Neural cell (in vitro differentiated cells): ENCODE measurements around the gene PRR5L.

Experiments
- EP300 ChIP-seq: fragments of 450-650 bp; conservative IDR thresholded peaks from 2 replicates; pipeline ENCODE4 v1.6.1; 2014; ENCODE audit warnings: antibody characterized with exemption, mild to moderate bottlenecking, moderate library complexity; ENCODE audit not compliant: poor library complexity, severe bottlenecking
- EZH2 ChIP-seq: fragments of 200-600, 300-800 bp; shearing (Covaris generic), sonication (generic); IDR thresholded peaks from 2 replicates; pipeline ENCODE4 v1.6.1; 2014; ENCODE audit warnings: antibody characterized with exemption, low read length, borderline replicate concordance, mild to moderate bottlenecking; ENCODE audit not compliant: insufficient read depth, poor library complexity, severe bottlenecking
- POLR2AphosphoS5 ChIP-seq: IDR thresholded peaks from 2 replicates; pipeline ENCODE4 v1.6.1; 2012
- SMC3 ChIP-seq: fragments of 450-650 bp; conservative IDR thresholded peaks from 2 replicates; pipeline ENCODE4 v1.6.1; 2014; ENCODE audit warnings: antibody characterized with exemption, mild to moderate bottlenecking, moderate library complexity; ENCODE audit not compliant: poor library complexity
- TAF1 ChIP-seq: IDR thresholded peaks from 2 replicates; pipeline ENCODE4 v1.6.1; 2012; ENCODE audit warnings: low read depth
- TF ChIP-seq, protein P1 (sequence below): fragments of 450-650 bp; IDR thresholded peaks from 2 replicates; pipeline ENCODE4 v1.5.1; 2014; ENCODE audit warnings: antibody characterized with exemption, mild to moderate bottlenecking, moderate library complexity; ENCODE audit not compliant: poor library complexity, severe bottlenecking
- TF ChIP-seq, protein P2 (sequence below): IDR thresholded peaks from 2 replicates; pipeline ENCODE4 v1.6.1; 2012; ENCODE audit warnings: borderline replicate concordance

GRCh38 chr11:36509694-36510593, 213.9 kb downstream of the PRR5L start, which contains the start of gene TRAF6:
- TF ChIP-seq, protein P1, sequence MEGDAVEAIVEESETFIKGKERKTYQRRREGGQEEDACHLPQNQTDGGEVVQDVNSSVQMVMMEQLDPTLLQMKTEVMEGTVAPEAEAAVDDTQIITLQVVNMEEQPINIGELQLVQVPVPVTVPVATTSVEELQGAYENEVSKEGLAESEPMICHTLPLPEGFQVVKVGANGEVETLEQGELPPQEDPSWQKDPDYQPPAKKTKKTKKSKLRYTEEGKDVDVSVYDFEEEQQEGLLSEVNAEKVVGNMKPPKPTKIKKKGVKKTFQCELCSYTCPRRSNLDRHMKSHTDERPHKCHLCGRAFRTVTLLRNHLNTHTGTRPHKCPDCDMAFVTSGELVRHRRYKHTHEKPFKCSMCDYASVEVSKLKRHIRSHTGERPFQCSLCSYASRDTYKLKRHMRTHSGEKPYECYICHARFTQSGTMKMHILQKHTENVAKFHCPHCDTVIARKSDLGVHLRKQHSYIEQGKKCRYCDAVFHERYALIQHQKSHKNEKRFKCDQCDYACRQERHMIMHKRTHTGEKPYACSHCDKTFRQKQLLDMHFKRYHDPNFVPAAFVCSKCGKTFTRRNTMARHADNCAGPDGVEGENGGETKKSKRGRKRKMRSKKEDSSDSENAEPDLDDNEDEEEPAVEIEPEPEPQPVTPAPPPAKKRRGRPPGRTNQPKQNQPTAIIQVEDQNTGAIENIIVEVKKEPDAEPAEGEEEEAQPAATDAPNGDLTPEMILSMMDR = peak; percentile 96
- no peak for TF ChIP-seq EP300
- TF ChIP-seq POLR2AphosphoS5 = peak; percentile 95
- peak; percentile 75 for TF ChIP-seq TAF1
- no peak for TF ChIP-seq EZH2
- TF ChIP-seq SMC3 = peak; percentile 72
- TF ChIP-seq, protein P2, sequence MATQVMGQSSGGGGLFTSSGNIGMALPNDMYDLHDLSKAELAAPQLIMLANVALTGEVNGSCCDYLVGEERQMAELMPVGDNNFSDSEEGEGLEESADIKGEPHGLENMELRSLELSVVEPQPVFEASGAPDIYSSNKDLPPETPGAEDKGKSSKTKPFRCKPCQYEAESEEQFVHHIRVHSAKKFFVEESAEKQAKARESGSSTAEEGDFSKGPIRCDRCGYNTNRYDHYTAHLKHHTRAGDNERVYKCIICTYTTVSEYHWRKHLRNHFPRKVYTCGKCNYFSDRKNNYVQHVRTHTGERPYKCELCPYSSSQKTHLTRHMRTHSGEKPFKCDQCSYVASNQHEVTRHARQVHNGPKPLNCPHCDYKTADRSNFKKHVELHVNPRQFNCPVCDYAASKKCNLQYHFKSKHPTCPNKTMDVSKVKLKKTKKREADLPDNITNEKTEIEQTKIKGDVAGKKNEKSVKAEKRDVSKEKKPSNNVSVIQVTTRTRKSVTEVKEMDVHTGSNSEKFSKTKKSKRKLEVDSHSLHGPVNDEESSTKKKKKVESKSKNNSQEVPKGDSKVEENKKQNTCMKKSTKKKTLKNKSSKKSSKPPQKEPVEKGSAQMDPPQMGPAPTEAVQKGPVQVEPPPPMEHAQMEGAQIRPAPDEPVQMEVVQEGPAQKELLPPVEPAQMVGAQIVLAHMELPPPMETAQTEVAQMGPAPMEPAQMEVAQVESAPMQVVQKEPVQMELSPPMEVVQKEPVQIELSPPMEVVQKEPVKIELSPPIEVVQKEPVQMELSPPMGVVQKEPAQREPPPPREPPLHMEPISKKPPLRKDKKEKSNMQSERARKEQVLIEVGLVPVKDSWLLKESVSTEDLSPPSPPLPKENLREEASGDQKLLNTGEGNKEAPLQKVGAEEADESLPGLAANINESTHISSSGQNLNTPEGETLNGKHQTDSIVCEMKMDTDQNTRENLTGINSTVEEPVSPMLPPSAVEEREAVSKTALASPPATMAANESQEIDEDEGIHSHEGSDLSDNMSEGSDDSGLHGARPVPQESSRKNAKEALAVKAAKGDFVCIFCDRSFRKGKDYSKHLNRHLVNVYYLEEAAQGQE = peak; percentile 58
